ENCODE results near the gene NUDT2. TPM values are rescaled to one million over a fixed set of nuclear protein-coding genes. Genes with fewer than 3 reads are reported as not detected.
"Not testable (repeated sequence)": the region's sequence is repeated elsewhere in the genome, so short reads cannot be mapped to it uniquely, and the experiment has no call there.

NUDT2 gene
- total RNA-seq, 4 donors from 2014 or later = 15.0 to 45.3 (median 23.0) TPM

DNA sequence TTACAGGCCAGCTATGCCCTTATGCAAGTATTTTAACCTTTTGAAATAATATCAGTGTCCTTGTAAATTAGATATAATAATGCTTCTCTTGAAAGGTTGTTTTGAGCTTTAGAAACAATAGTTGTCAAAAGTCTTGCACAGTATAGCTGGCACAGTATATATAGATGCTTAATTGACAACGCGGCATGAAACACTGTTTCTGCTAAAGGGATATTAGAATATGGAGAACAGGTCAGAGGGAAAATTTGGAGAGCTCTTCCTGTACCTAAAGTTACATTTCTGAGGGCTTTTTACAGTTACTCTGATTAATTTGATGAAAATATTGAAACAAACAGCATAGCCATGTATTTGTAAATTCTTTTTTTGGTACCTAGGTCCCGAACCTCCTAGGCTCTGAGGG lies 4.5 kb downstream of the NUDT2 start:
- WGBS = 58% methylated on average over 3 of the region's 3 CpGs
- Histone ChIP-seq H3K4me3 (no peak overlapping the region), H3K27ac (replicated peaks in 1 of 4) (peak overlapping the region in 2 of 4 donors; percentile 12 to 14), H3K9me3 (no peaks in the 10 kb centered on the region), H3K36me3 (peaks cover 3 to 5% (median 4%) of the 10 kb centered on the region in 4 donors), H3K4me1 (peaks cover 10 to 49% (median 39%) of the 10 kb centered on the region in 4 donors), H3K27me3 (no peaks in the 10 kb centered on the region)
- intact Hi-C loops (cut with DNase I) = loop anchor here (10.0 kb wide), 1 partner anchor 271 kb away; no protein-coding TSS in a partner anchor
- no peak for TF ChIP-seq POLR2A (IDR thresholded peaks at IDR 0.05; ENCODE audit: low read depth)
- DNase-seq (ENCODE audit: extremely low spot score) = no peak

DNA sequence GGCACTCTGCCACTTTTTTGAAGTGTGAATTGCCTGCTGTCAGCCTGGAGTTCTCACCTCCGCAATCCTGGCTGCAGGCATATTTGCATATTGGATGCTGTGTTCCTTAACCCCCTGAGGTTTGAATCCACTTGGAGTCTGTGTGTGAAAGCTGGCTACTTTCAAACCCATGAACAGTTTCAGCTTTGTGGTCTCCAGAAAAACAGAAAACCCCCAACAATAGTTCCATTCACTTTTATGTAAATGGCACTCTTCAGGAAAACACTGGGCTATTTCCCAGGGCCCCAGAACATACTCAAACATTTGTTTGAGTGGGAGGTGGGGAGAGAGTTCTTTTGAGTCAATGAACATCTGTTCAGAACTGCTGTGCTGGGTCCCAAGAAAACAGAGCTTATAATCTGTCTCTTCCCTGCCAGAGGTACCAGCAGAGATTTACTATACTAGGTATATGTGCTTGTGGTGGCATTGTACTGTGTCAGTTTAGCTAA lies 5.0 kb downstream of the NUDT2 start:
- peaks cover 8 to 48% (median 38%) of the 10 kb centered on the region in 4 donors for H3K4me1 ChIP-seq
- peak overlapping the region in 2 of 4 donors; percentile 12 to 14 for H3K27ac ChIP-seq (replicated peaks in 1 of 4)
- no peak overlapping the region for H3K4me3 ChIP-seq
- TF ChIP-seq, protein P1, sequence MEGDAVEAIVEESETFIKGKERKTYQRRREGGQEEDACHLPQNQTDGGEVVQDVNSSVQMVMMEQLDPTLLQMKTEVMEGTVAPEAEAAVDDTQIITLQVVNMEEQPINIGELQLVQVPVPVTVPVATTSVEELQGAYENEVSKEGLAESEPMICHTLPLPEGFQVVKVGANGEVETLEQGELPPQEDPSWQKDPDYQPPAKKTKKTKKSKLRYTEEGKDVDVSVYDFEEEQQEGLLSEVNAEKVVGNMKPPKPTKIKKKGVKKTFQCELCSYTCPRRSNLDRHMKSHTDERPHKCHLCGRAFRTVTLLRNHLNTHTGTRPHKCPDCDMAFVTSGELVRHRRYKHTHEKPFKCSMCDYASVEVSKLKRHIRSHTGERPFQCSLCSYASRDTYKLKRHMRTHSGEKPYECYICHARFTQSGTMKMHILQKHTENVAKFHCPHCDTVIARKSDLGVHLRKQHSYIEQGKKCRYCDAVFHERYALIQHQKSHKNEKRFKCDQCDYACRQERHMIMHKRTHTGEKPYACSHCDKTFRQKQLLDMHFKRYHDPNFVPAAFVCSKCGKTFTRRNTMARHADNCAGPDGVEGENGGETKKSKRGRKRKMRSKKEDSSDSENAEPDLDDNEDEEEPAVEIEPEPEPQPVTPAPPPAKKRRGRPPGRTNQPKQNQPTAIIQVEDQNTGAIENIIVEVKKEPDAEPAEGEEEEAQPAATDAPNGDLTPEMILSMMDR (IDR thresholded peaks at IDR 0.05) = no peak
- TF ChIP-seq POLR2A (IDR thresholded peaks at IDR 0.05; ENCODE audit: low read depth) (no peak), EP300 (IDR thresholded peaks at IDR 0.05) (no peak), POLR2AphosphoS5 (IDR thresholded peaks at IDR 0.05) (no peak)
- no peaks in the 10 kb centered on the region for H3K9me3 ChIP-seq
- WGBS = 41% methylated on average over 1 of the region's 1 CpG
- H3K36me3 ChIP-seq = peaks cover 7 to 10% (median 10%) of the 10 kb centered on the region in 4 donors
- intact Hi-C loops (cut with DNase I) = loop anchor here (10.0 kb wide), 1 partner anchor 270 kb away; no protein-coding TSS in a partner anchor
- peak; percentile 47 for DNase-seq (ENCODE audit: extremely low spot score)
- H3K27me3 ChIP-seq = no peaks in the 10 kb centered on the region

DNA sequence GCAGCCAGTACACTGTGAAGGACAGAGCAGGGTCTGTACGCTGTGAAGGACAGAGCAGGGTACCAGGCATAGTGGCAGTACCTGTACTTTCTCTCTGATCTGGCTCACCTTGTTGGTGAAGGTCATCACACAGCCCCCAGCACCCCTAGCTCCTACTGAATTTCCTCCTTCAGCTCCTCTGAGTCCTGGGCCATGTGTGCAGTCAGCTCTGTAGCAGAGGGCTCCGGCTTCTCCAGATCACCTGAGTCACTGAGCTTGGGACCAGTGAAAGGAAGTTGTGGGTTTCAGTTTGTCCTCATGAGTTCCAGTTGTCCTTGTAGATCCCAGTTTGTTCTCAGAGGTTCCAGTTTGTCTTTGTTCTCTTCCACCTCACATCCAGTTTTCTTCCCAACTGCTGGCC lies 5.5 kb downstream of the NUDT2 start:
- intact Hi-C loops (cut with DNase I) = loop anchor here (10.0 kb wide), 1 partner anchor 270 kb away; no protein-coding TSS in a partner anchor
- 82% methylated on average over 2 of the region's 2 CpGs for WGBS

DNA sequence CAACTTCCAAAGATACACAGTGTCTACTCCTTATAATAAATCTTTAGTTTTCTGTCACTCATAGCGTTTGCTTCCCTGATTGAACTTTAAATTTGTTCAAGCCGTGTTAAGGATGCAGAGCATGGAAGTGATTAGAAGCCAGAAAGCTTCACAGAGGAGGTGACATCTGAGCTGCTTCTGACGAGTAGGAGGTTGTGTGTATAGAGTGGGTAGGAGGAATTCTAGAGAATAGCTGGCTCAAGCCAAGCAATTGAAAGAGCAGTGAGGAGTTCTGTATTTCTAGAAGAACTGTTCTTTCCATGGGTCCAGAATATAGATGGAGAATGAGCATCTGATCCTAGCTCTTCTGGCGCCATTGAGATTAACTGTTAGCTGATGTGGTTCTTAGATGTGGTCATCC lies 6.0 kb downstream of the NUDT2 start:
- intact Hi-C loops (cut with DNase I) = loop anchor here (10.0 kb wide), 1 partner anchor 269 kb away; no protein-coding TSS in a partner anchor
- Histone ChIP-seq H3K27ac (replicated peaks in 1 of 4) (no peak overlapping the region), H3K4me3 (no peak overlapping the region), H3K4me1 (peaks cover 5 to 43% (median 32%) of the 10 kb centered on the region in 4 donors), H3K9me3 (no peaks in the 10 kb centered on the region), H3K27me3 (no peaks in the 10 kb centered on the region), H3K36me3 (peaks cover 7 to 20% (median 19%) of the 10 kb centered on the region in 4 donors)
- no peak for DNase-seq (ENCODE audit: extremely low spot score)
- 75% methylated on average over 4 of the region's 4 CpGs for WGBS
- TF ChIP-seq EP300 (IDR thresholded peaks at IDR 0.05) = no peak
- no peak for TF ChIP-seq POLR2A (IDR thresholded peaks at IDR 0.05; ENCODE audit: low read depth)
- TF ChIP-seq, protein P1 (IDR thresholded peaks at IDR 0.05) = no peak
- TF ChIP-seq POLR2AphosphoS5 (IDR thresholded peaks at IDR 0.05) = no peak

More for the DNA sequence above, 5.5 kb downstream of the NUDT2 start:
- TF ChIP-seq, protein P1 (IDR thresholded peaks at IDR 0.05) = no peak
- TF ChIP-seq EP300 (IDR thresholded peaks at IDR 0.05) (no peak), POLR2A (IDR thresholded peaks at IDR 0.05; ENCODE audit: low read depth) (no peak), POLR2AphosphoS5 (IDR thresholded peaks at IDR 0.05) (no peak)
- Histone ChIP-seq H3K36me3 (peaks cover 7 to 16% (median 14%) of the 10 kb centered on the region in 4 donors), H3K27me3 (no peaks in the 10 kb centered on the region), H3K9me3 (no peaks in the 10 kb centered on the region), H3K4me1 (peaks cover 8 to 47% (median 36%) of the 10 kb centered on the region in 4 donors), H3K27ac (replicated peaks in 1 of 4) (peak overlapping the region in 2 of 4 donors; percentile 12 to 14), H3K4me3 (no peak overlapping the region)
- DNase-seq (ENCODE audit: extremely low spot score) = peak; percentile 86

DNA sequence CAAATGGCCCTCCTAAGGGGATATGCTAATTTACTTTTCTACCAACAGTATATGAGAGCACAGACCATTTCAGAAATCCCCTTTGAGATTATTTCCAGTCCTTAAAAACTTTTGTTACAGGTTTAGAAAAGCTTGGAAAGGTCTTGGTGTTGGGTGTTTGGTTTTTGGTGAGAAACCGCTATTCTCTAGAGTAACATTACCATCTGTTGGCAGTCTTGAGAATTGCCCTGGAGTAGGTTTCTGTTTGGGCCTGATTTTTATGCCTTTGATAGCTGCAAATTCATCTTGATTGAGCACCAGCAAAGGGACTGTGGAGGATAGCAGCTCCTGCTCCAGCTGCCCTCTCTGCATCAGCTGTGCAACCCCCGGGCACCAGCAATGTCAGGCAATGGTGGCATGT lies 8.0 kb downstream of the NUDT2 start:
- no peaks in the 10 kb centered on the region for H3K27me3 ChIP-seq
- intact Hi-C loops (cut with DNase I) = loop anchor here (10.0 kb wide), 1 partner anchor 267 kb away; no protein-coding TSS in a partner anchor
- WGBS = 95% methylated on average over 2 of the region's 2 CpGs

DNA sequence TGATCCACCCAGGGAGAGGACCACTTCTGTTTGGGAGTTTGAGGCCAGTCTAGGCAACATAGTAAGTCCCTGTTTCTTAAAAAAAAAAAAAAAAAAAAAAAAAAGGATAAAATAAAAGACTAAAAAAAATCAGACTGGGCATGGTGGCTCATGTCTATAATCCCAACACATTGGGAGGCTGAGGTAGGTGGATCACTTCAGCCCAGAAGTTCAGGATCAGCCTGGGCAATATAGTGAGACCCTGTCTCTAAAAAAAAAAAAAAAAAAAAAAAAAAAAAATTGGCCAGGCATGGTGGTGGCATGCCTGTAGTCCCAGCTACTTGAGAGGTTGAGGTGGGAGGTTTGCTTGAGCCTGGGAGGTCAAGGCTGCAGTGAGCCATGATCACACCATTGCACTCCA lies 8.7 kb downstream of the NUDT2 start:
- not testable (repeated sequence) for H3K9me3 ChIP-seq; H3K27me3 ChIP-seq; H3K4me3 ChIP-seq; H3K27ac ChIP-seq (replicated peaks in 1 of 4); DNase-seq (ENCODE audit: extremely low spot score)
- intact Hi-C loops (cut with DNase I) = loop anchor here (10.0 kb wide), 1 partner anchor 267 kb away; no protein-coding TSS in a partner anchor
- peaks cover 0 to 42% (median 37%) of the 10 kb centered on the region in 4 donors for H3K4me1 ChIP-seq
- H3K36me3 ChIP-seq = peaks cover 7 to 46% (median 29%) of the 10 kb centered on the region in 4 donors

More for the DNA sequence above, 8.0 kb downstream of the NUDT2 start:
- H3K9me3 ChIP-seq = no peaks in the 10 kb centered on the region
- peaks cover 7 to 39% (median 26%) of the 10 kb centered on the region in 4 donors for H3K36me3 ChIP-seq
- peaks cover 0 to 42% (median 36%) of the 10 kb centered on the region in 4 donors for H3K4me1 ChIP-seq
- DNase-seq (ENCODE audit: extremely low spot score) = no peak
- TF ChIP-seq POLR2A (IDR thresholded peaks at IDR 0.05; ENCODE audit: low read depth) (no peak), POLR2AphosphoS5 (IDR thresholded peaks at IDR 0.05) (no peak), EP300 (IDR thresholded peaks at IDR 0.05) (no peak)
- TF ChIP-seq, protein P1 (IDR thresholded peaks at IDR 0.05) = no peak
- H3K4me3 ChIP-seq = no peak overlapping the region
- H3K27ac ChIP-seq (replicated peaks in 1 of 4) = no peak overlapping the region

All from esophagus muscularis mucosa (tissue), 4 donors.